ENCODE measurements around the gene PSAPL1. TPM values are rescaled to one million over a fixed set of nuclear protein-coding genes. Genes with fewer than 3 reads are reported as not detected.

The PSAPL1 gene
- polyA plus RNA-seq, 1 experiment = not detected

DNA sequence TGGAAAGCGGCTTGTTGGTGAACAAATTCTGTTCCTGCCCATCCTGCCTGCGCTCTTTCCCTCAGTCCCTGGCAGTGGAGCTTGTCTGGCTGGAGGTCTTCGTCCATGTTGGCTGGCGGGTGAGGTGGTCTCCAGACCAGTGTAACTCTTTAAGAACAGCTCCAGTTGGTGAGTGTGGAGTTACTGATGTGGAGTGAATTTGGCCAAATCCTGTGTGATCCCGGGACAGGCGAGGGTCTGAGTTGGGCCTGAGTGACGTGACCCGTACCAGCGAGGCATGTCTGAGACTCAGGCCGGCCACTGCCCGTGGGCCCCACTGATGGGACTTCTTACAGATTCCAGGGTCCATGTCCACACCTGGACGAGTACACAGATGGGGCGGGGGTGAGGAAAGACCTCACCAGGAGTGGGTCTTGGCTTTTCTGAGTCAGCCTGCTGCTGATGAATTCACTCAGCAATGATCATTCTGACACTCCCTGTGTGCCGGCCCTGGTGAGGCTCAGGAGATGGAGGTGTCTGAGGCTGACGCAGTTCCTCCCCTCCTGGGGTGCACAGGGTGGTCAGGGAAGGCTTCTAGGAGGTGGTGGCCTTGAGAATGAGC lies 45.5 kb downstream of the PSAPL1 start:
- ChIA-PET POLR2A (no interaction called here), CTCF (no interaction called here)
- no peak for DNase-seq (ENCODE audit: low read depth, low spot score)
- Histone ChIP-seq H3K4me3 (ENCODE audit: low read depth, low read length) (no peak overlapping the region), H3K27ac (ENCODE audit: low read depth, low read length) (no peak overlapping the region), H3K27me3 (ENCODE audit: control insufficient read depth, insufficient read depth, low read length) (peaks cover 34% of the 10 kb centered on the region), H3K9me3 (ENCODE audit: control insufficient read depth, insufficient read depth, low read length) (peaks cover 22% of the 10 kb centered on the region)
- TF ChIP-seq, protein P1, sequence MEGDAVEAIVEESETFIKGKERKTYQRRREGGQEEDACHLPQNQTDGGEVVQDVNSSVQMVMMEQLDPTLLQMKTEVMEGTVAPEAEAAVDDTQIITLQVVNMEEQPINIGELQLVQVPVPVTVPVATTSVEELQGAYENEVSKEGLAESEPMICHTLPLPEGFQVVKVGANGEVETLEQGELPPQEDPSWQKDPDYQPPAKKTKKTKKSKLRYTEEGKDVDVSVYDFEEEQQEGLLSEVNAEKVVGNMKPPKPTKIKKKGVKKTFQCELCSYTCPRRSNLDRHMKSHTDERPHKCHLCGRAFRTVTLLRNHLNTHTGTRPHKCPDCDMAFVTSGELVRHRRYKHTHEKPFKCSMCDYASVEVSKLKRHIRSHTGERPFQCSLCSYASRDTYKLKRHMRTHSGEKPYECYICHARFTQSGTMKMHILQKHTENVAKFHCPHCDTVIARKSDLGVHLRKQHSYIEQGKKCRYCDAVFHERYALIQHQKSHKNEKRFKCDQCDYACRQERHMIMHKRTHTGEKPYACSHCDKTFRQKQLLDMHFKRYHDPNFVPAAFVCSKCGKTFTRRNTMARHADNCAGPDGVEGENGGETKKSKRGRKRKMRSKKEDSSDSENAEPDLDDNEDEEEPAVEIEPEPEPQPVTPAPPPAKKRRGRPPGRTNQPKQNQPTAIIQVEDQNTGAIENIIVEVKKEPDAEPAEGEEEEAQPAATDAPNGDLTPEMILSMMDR (IDR thresholded peaks at IDR 0.05; ENCODE audit: low read depth, low read length) = no peak

DNA sequence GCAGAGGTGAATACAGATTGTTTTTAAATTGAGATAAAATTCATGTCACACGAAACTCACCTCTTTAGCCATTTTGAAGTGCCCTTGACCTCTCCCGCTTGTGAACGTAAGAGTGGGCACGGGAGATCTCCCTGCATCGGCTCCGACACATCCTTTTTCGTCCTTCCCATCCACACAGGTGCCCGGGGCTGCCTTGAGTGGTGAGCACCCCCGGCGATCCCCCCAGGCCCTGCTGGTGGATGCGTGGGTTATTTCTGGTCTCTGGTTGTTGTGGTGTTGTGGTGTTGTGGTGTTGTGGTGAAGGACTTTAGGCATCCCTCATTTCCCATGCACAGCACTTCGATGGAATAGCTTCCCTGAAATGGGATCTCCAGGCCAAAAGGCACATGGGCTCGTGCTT lies 46.1 kb downstream of the PSAPL1 start:
- Histone ChIP-seq H3K4me3 (ENCODE audit: low read depth, low read length) (no peak overlapping the region), H3K27me3 (ENCODE audit: control insufficient read depth, insufficient read depth, low read length) (peaks cover 28% of the 10 kb centered on the region), H3K9me3 (ENCODE audit: control insufficient read depth, insufficient read depth, low read length) (peaks cover 22% of the 10 kb centered on the region), H3K27ac (ENCODE audit: low read depth, low read length) (no peak overlapping the region)
- TF ChIP-seq, protein P1 (IDR thresholded peaks at IDR 0.05; ENCODE audit: low read depth, low read length) = no peak
- no peak for DNase-seq (ENCODE audit: low read depth, low spot score)
- ChIA-PET POLR2A (no interaction called here), CTCF (no interaction called here)

DNA sequence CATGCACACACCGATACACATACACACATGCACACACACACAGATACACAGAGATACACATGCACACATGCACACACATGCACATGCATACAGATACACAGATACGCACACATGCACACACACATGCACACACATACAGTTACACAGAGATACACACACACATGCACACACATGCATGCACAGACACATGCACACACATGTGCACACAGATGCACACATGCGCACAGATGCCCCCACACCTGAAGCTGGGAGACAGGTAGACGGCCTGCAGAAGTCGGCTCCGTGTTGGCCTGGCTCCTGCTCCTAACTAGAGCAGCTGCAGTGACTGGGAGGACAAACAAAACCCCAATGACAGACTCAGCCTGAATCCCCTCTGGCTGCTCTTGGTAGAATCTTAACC lies 46.8 kb downstream of the PSAPL1 start:
- DNase-seq (ENCODE audit: low read depth, low spot score) = no peak
- TF ChIP-seq, protein P1 (IDR thresholded peaks at IDR 0.05; ENCODE audit: low read depth, low read length) = no peak
- Histone ChIP-seq H3K27ac (ENCODE audit: low read depth, low read length) (no peak overlapping the region), H3K9me3 (ENCODE audit: control insufficient read depth, insufficient read depth, low read length) (peaks cover 22% of the 10 kb centered on the region), H3K27me3 (ENCODE audit: control insufficient read depth, insufficient read depth, low read length) (peaks cover 27% of the 10 kb centered on the region), H3K4me3 (ENCODE audit: low read depth, low read length) (no peak overlapping the region)
- CTCF ChIA-PET = no interaction called here
- POLR2A ChIA-PET = no interaction called here

DNA sequence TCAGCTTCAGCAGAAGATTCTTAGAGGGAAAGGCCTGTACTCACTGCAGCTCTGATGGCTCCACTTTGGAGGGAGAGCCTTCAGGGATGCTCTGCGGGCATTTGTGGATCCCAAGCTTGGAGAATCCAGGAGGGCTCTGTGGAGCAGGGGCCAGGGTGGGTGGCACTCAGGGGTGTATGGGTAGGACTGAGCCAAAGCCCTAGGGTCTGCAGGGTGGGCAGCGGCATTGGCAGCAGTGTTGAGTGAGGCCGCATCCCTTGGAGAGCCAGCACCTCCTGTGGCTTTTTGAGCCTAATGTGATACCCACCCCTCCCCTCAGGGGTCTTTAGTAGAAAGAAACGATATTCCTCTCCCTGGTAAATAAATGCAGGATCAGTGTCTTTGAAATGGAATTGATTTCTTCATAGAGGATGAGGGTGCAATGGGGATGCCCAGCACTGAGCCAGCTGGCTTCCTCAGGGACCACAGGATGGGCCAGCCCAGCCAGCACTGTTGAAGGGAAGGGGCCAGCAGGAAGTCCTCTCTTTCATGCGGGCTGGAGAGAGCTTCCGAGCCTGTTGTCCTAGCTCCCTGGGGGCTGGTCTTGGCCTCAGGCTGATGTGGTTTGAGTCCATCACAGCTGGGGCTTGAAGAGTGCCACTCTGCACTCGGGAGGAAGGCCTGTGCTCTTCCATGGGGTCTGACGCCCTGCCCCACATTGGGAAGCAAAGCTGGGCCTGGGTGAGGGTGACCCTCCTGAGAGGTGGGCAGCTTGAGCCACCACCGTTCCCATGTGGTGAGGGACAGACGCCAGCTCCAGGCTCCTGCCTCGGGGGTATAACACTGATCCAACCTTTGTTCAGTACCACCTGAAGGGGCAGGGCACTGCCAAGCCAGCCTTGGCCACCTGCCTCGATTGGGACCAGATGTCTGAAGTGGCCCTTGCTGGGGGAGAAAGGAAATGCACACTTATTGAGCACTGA lies 49.5 kb downstream of the PSAPL1 start:
- H3K27ac ChIP-seq (ENCODE audit: low read depth, low read length) = no peak overlapping the region

More for the DNA sequence above, 49.5 kb downstream of the PSAPL1 start:
- H3K4me3 ChIP-seq (ENCODE audit: low read depth, low read length) = no peak overlapping the region
- POLR2A ChIA-PET = interaction anchor here (0.5 kb wide), 1 partner anchor 34 kb away, joined by 3 read pairs; no protein-coding TSS in a partner anchor
- peaks cover 22% of the 10 kb centered on the region for H3K9me3 ChIP-seq (ENCODE audit: control insufficient read depth, insufficient read depth, low read length)
- peaks cover 15% of the 10 kb centered on the region for H3K27me3 ChIP-seq (ENCODE audit: control insufficient read depth, insufficient read depth, low read length)
- CTCF ChIA-PET = no interaction called here
- DNase-seq (ENCODE audit: low read depth, low spot score) = no peak
- TF ChIP-seq, protein P1 (IDR thresholded peaks at IDR 0.05; ENCODE audit: low read depth, low read length) = no peak
